ENCODE results near the gene CCDC40. TPM values are rescaled to one million over a fixed set of nuclear protein-coding genes. Genes with fewer than 3 reads are reported as not detected.
A peak's percentile ranks its signal among the peaks of the same experiment; 100 is the strongest.
"Not testable (repeated sequence)": the region's sequence is repeated elsewhere in the genome, so short reads cannot be mapped to it uniquely, and the experiment has no call there.

The CCDC40 gene
- polyA plus RNA-seq, 4 donors, result 6.8 to 18.0 (median 14.3) TPM

GRCh38 chr17:80043963-80044362, 7.5 kb downstream of the CCDC40 start:
- no peak for DNase-seq (ENCODE audit: low read depth in 4 of 4, low spot score in 3 of 4)

DNA sequence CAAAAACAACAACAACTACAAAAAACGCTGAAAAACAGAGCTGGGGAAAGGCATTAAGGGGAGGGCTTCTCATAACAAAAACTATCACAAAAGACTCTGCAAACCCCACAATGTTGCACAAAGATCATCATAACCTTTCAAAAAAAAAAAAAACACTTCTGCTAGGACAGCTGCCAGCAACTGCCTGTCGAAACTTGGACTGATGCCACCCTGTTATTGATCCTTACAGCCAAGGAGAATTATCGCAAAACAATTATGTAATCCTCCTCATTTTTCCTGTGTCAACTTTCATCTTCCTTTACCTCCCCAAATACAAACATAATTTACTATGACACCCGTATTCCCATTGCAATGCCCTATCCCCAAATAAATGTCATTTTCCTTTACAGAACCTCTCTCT, 9.3 kb downstream of the CCDC40 start:
- DNase-seq (ENCODE audit: low read depth in 4 of 4, low spot score in 3 of 4), result no peak

DNA sequence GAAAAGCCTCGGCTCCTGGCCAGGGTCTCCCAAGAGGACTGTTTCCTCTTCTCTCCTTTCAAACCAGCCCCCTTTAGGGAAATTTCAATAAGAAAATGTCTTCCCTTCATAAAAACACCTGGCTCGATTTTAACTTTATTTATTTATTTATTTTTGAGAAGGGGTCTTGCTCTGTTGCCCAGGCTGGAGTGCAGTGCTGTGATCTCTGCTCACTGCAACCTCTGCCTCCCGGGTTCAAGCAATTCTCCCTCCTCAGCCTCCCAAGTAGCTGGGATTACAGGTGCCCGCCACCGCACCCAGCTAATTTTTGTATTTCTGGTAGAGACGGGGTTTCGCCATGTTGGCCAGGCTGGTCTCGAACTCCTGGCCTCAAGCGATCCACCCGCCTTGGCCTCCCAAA, 10.3 kb downstream of the CCDC40 start:
- not testable (repeated sequence) for DNase-seq (ENCODE audit: low read depth in 4 of 4, low spot score in 3 of 4)

DNA sequence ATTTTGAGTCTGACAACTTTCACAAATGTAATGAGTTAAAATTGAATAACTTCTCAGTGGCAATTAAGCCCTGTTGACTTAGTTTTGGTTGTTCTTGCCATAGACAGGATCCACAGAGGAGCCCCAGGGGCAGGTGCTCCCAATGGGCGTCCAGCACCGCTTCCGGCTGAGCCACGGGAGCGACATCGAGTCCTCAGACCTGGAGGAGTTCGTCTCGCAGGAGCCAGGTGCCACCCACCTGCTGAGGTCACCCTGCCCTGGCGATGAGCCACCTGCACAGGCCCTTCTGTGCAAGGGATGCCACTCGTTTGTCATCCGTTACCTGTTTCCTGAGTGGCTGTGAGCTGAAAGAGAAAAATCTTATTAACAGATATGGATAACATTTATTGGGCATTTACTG, 10.7 kb downstream of the CCDC40 start:
- DNase-seq (ENCODE audit: low read depth in 4 of 4, low spot score in 3 of 4), result no peak

DNA sequence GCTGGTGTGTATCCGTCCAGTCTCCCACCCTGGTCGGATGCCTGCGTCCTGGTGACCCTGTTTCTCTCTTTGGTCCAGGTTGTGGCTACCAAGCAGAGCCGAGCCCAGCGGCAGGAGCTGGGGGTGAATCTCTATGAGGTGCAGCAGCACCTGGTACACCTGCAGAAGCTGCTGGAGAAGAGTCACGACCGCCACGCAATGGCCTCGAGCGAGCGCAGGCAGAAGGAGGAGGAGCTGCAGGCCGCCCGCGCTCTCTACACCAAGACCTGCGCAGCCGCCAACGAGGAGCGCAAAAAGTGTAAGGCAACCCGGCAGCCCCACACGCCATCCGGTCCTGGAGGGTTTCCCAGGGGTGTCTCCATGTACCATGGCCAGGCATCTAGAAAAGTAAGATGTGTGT, 13.5 kb downstream of the CCDC40 start:
- DNase-seq (ENCODE audit: low read depth in 4 of 4, low spot score in 3 of 4), result no peak

- no peak for DNase-seq (ENCODE audit: low read depth in 4 of 4, low spot score in 3 of 4)
Observed at GRCh38 chr17:80050706-80051105, 14.3 kb downstream of the CCDC40 start.

DNA sequence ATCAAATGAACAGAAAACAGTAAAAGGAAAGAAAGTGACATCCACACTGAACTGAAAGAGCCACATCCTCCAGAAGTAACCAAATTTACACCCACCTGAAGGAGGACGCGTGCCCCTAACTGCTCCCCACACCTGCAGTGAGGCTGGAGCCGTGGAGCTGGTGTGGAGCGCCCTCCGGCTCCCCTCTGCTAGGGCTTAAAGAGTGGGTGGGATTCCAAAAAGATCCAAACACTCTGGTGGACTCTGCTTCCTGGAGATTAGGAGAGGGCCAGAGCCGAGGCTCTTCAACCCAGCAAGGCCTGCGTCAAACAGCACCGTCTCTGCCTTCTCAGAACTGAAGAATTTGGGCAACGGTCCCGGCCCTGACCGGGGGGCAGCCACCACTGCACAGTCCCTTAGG, 15.2 kb downstream of the CCDC40 start:
- DNase-seq (ENCODE audit: low read depth in 4 of 4, low spot score in 3 of 4), result no peak

DNA sequence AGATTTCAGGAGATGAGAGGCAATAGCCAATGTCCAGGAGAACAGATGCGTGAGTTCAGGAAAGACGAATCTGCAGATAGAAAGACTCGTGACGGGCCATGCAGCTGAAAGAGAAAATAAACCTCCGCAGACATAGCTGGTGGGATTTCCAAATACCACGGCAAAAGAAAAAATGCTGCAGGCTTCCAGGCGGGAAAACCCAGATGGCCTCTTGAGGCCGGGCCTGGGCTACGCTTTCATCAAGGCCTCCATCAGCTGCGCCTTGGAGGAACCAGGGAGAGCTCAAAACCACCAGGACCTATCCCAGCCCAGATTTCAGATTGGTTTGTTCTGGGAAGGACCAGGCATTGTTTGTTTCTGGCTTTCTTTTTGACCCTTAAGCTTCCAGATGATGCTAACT, 16.7 kb downstream of the CCDC40 start:
- DNase-seq (ENCODE audit: low read depth in 4 of 4, low spot score in 3 of 4), result no peak

- no peak for DNase-seq (ENCODE audit: low read depth in 4 of 4, low spot score in 3 of 4)
Observed at GRCh38 chr17:80055597-80055996, 19.2 kb downstream of the CCDC40 start.

GRCh38 chr17:80058311-80058955, 22.0 kb downstream of the CCDC40 start:
- no peak for DNase-seq (ENCODE audit: low read depth in 4 of 4, low spot score in 3 of 4)

DNA sequence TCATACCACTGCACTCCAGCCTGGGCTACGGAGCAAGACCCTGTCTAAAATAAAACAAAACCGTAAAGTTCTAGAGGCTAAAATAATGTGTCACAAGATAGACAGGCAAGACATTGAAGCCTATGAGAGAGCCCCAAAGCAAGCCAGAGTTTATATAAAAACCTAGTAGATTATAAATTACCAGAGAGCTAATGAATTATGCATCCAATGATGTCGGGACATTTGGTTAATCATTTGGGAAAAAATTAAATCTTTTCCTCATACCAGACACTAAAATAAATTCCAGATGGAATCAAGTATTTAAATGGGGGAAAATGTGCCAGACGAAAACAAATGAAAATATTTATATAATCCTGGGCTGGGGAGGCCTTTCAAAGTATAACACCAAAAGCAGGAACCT, 24.2 kb downstream of the CCDC40 start:
- no peak for DNase-seq (ENCODE audit: low read depth in 4 of 4, low spot score in 3 of 4)

DNA sequence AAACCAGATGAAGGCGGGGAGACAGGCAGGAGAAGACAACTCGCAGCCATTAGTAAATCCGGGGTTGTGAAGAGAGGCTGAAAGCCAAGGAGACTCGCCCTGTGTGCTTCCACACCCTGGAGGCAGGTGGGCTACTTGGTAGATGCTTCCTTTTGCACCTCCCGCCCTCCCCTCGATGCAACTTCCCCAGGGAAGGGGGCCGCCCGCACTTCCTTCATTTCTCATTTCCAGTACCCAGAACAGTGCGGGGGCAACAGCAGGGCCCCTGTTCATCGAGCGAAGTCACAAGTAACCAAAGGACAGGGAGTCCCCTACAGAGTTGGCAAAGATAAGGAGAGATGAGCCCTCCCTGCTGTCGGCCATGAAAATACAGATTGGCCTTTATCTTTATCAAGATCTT, 25.0 kb downstream of the CCDC40 start:
- no peak for DNase-seq (ENCODE audit: low read depth in 4 of 4, low spot score in 3 of 4)

GRCh38 chr17:80063830-80064585, 27.6 kb downstream of the CCDC40 start:
- DNase-seq (ENCODE audit: low read depth in 4 of 4, low spot score in 3 of 4), result no peak

GRCh38 chr17:80064696-80065095, 28.3 kb downstream of the CCDC40 start:
- DNase-seq (ENCODE audit: low read depth in 4 of 4, low spot score in 3 of 4), result no peak

GRCh38 chr17:80065478-80066170, 29.2 kb downstream of the CCDC40 start:
- DNase-seq (ENCODE audit: low read depth in 4 of 4, low spot score in 3 of 4), result no peak

GRCh38 chr17:80067393-80067986, 31.0 kb downstream of the CCDC40 start:
- no peak for DNase-seq (ENCODE audit: low read depth in 4 of 4, low spot score in 3 of 4)

DNA sequence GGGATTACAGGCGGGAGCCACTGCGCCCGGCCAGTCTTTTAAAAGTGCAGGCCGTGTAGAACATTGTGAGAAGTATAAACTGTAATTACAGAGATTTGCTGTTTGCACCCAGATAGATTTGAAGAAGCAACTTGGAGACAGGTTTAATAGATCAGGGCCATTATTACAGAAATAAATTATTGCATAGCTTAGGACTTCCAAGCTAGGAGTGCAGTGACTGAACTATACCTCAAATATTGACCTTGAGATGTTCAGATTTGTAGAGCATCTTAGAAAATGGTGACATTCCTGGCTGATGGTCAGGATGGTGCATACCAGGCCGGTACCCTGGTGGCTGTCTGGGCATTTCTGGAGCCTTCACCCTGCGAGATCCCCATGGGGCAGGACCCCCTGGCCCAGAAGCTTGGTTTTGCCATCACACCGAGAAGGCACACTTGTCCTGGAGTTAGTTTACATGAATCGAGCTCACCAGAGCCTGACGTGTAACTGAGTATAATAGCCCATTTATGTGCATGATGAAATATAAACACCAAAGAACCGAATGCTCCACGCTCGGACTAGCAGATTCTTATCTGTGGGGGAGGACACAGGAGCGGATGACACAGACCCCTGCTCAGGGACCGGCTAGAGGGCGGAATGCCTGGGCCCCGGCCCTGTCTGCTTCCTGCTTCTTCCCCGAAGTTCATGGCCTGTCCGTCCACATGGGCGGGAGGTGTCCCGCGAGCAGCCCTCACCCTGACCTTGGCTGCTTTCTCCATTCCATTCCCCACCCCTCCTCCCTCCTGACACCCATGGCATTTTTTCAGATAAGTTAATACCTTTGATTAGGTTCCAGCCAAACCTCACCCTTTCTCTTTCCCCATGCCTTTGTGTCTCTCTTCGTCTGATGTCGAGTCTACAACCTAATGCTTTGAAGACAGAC, 32.1 kb downstream of the CCDC40 start:
- DNase-seq (ENCODE audit: low read depth in 4 of 4, low spot score in 3 of 4), result peak in 1 of 4 donors; percentile 48

DNA sequence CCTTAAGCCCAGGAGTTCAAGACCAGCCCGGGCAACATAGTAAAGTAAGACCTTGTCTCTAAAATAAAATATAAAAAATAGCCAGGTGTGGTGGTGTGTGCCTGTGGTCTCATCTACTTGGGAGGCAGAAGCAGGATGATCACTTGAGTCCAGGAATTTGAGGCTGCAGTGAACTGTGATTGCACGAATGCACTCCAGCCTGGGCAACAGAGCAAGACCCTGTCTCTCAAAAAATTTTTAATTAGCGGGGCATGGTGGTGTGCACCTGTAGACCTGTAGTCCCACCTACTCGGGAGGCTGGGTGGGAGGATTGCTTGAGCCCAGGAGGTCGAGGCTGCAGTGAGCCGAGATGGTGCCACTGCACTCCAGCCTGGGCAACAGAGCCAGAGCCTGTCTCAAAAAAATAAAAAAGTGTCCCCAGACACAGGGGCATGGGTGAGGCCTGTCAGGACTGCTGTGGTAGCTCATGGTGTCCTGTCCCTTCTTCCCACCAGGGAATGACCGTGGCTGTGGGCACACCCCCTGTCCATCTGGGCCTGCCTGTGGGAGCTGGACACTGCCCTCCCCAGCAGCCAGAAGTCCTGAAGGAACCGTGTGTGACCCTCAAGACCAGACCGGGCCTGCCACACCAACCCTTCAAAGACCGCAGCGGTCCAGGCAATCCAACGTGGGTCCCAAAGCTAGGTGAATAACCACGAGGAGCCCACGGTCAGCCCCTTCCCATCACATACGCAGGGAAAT, 34.1 kb downstream of the CCDC40 start:
- no peak for DNase-seq (ENCODE audit: low read depth in 4 of 4, low spot score in 3 of 4)

- DNase-seq (ENCODE audit: low read depth in 4 of 4, low spot score in 3 of 4), result no peak
Observed at GRCh38 chr17:80071116-80071841, 34.8 kb downstream of the CCDC40 start.

All from left renal pelvis (tissue), 4 donors.